ENCODE data around the gene SH2D2A. TPM values are rescaled to one million over a fixed set of nuclear protein-coding genes. Genes with fewer than 3 reads are reported as not detected.
A peak's percentile ranks its signal among the peaks of the same experiment; 100 is the strongest.

SH2D2A gene
- total and polyA plus RNA-seq, 9 of the 15 experiments (the other 6 are each of a cell fraction or from before 2014, with no cell fraction given), result 0.89 to 33.6 (median 6.9) TPM

DNA sequence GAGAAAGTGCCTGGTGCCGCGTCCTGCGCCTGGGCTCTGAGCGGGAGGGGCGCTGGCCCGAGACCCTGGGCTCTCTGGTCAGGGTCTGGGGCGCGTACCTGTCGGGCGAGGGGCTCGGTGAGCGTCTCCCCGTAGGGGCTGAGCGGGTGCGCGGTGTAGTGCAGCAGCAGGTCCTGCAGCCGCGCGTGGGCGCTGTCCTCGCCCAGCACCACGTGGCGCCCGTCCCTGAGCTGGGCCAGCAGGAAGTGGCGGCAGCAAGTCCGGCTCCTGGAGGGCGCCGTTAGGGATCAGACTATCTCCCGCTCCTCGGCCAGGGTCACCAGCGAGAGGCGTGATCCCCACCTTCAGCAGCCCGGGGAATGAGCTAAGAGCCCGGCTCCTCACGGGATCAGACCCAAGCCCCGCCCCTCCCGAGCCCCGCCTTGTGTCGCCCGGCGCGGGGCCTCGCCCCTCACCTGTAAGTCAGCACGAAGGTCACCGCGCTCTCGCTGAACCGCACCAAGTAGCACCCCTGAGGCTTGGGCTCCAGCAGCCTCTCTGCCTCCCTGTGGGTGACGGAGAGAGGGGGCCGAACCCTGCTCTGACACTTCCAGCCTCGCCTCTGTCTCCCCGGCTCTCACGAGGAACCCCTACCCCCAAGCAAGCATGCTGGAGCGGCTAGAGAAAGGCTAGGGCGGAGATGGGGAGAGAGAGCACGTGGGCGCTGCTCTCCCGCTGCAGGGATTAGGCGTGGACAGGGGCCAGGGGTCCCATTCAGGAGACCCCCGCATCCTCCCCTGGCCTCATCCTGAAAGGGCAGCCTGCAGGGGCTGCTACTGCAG, 2.7 kb downstream of the SH2D2A start (continued):
- TF ChIP-seq, protein P1, sequence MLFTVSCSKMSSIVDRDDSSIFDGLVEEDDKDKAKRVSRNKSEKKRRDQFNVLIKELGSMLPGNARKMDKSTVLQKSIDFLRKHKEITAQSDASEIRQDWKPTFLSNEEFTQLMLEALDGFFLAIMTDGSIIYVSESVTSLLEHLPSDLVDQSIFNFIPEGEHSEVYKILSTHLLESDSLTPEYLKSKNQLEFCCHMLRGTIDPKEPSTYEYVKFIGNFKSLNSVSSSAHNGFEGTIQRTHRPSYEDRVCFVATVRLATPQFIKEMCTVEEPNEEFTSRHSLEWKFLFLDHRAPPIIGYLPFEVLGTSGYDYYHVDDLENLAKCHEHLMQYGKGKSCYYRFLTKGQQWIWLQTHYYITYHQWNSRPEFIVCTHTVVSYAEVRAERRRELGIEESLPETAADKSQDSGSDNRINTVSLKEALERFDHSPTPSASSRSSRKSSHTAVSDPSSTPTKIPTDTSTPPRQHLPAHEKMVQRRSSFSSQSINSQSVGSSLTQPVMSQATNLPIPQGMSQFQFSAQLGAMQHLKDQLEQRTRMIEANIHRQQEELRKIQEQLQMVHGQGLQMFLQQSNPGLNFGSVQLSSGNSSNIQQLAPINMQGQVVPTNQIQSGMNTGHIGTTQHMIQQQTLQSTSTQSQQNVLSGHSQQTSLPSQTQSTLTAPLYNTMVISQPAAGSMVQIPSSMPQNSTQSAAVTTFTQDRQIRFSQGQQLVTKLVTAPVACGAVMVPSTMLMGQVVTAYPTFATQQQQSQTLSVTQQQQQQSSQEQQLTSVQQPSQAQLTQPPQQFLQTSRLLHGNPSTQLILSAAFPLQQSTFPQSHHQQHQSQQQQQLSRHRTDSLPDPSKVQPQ (CRISPR knock-in tag; IDR thresholded peaks at IDR 0.05; ENCODE audit: borderline replicate concordance), result 0 out of 2 replicates have a peak, but pooled peaks have one; percentile 7
- TF ChIP-seq, protein P2, sequence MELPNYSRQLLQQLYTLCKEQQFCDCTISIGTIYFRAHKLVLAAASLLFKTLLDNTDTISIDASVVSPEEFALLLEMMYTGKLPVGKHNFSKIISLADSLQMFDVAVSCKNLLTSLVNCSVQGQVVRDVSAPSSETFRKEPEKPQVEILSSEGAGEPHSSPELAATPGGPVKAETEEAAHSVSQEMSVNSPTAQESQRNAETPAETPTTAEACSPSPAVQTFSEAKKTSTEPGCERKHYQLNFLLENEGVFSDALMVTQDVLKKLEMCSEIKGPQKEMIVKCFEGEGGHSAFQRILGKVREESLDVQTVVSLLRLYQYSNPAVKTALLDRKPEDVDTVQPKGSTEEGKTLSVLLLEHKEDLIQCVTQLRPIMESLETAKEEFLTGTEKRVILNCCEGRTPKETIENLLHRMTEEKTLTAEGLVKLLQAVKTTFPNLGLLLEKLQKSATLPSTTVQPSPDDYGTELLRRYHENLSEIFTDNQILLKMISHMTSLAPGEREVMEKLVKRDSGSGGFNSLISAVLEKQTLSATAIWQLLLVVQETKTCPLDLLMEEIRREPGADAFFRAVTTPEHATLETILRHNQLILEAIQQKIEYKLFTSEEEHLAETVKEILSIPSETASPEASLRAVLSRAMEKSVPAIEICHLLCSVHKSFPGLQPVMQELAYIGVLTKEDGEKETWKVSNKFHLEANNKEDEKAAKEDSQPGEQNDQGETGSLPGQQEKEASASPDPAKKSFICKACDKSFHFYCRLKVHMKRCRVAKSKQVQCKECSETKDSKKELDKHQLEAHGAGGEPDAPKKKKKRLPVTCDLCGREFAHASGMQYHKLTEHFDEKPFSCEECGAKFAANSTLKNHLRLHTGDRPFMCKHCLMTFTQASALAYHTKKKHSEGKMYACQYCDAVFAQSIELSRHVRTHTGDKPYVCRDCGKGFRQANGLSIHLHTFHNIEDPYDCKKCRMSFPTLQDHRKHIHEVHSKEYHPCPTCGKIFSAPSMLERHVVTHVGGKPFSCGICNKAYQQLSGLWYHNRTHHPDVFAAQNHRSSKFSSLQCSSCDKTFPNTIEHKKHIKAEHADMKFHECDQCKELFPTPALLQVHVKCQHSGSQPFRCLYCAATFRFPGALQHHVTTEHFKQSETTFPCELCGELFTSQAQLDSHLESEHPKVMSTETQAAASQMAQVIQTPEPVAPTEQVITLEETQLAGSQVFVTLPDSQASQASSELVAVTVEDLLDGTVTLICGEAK (IDR thresholded peaks at IDR 0.05), result peak; percentile 60
- TF ChIP-seq, protein P2 (CRISPR knock-in tag; IDR thresholded peaks at IDR 0.05), result no peak
- TF ChIP-seq ZBTB17 (CRISPR knock-in tag; IDR thresholded peaks at IDR 0.05) (peak; percentile 78), FOXA3 (CRISPR knock-in tag; conservative IDR thresholded peaks at IDR 0.05 in 1 of 2, IDR thresholded peaks at IDR 0.05 in 1 of 2) (no peak), ATF7 (IDR thresholded peaks at IDR 0.05) (peak; percentile 79), ZNF3 (CRISPR knock-in tag; IDR thresholded peaks at IDR 0.05) (no peak), ZFX (CRISPR knock-in tag; IDR thresholded peaks at IDR 0.05) (peak; percentile 80), PCBP1 (IDR thresholded peaks at IDR 0.05; ENCODE audit: low read depth, low read length, poor library complexity, severe bottlenecking) (peak; percentile 25), ZNF57 (CRISPR knock-in tag; IDR thresholded peaks at IDR 0.05) (no peak), HMGN3 (IDR thresholded peaks at IDR 0.05; ENCODE audit: borderline replicate concordance, extremely low read depth, insufficient read length, low read depth, low read length) (peak; percentile 62), RBM34 (IDR thresholded peaks at IDR 0.05; ENCODE audit: borderline replicate concordance, insufficient read depth, low read length) (no peak), SMARCC2 (IDR thresholded peaks at IDR 0.05; ENCODE audit: low read depth) (no peak)
- TF ChIP-seq, protein P3, sequence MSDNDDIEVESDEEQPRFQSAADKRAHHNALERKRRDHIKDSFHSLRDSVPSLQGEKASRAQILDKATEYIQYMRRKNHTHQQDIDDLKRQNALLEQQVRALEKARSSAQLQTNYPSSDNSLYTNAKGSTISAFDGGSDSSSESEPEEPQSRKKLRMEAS (CRISPR knock-in tag; IDR thresholded peaks at IDR 0.05), result peak; percentile 99

Measured in K562 (cell line).